Suprapubic skin (tissue), 4 donors: Measurements from ENCODE around the gene SLC2A4. TPM values are rescaled to one million over a fixed set of nuclear protein-coding genes. Genes with fewer than 3 reads are reported as not detected.

ENCODE experiments used
- DNase-seq, 2 donors: peaks; one replicate each; pipeline ENCODE4 v3.0.0-alpha.2; 2019; ENCODE audit warnings: low spot score in 2 of 2
- H3K27ac ChIP-seq: fragments of 200-600 bp; sonication (generic); one replicate; pipeline ENCODE4 v1.5.1; 2019
- H3K27me3 ChIP-seq: fragments of 200-600 bp; sonication (generic); one replicate; pipeline ENCODE4 v1.5.1; 2019
- H3K36me3 ChIP-seq: fragments of 200-600 bp; sonication (generic); one replicate; pipeline ENCODE4 v1.5.1; 2019
- H3K4me1 ChIP-seq: fragments of 200-600 bp; sonication (generic); one replicate; pipeline ENCODE4 v1.5.1; 2019
- H3K4me3 ChIP-seq: fragments of 200-600 bp; sonication (generic); one replicate; pipeline ENCODE4 v1.5.1; 2019; ENCODE audit warnings: mild to moderate bottlenecking
- H3K9me3 ChIP-seq: fragments of 200-600 bp; sonication (generic); one replicate; pipeline ENCODE4 v1.5.1; 2019
- EP300 ChIP-seq: sonication (generic); formaldehyde crosslinking; IDR thresholded peaks from one replicate; pipeline ENCODE4 v1.6.1; 2017; ENCODE audit warnings: antibody characterized with exemption
- POLR2A ChIP-seq, 2 donors: fragments of 450-650 bp; IDR thresholded peaks; one replicate each; pipeline ENCODE4 v1.6.1; 2017; ENCODE audit warnings: antibody characterized with exemption in 2 of 2, mild to moderate bottlenecking in 2 of 2, moderate library complexity in 2 of 2
- POLR2AphosphoS5 ChIP-seq, 3 donors: sonication (generic); formaldehyde crosslinking; IDR thresholded peaks; one replicate each; pipeline ENCODE4 v1.6.1; 2017; ENCODE audit warnings: antibody characterized with exemption in 3 of 3
- WGBS: methylation state at CpG from one replicate; pipeline ENCODE4 v1.1.5; 2018; 5-methylcytosine and 5-hydroxymethylcytosine counted together
- total RNA-seq, 4 donors: library from RNA; depleted of rRNA; stranded (reverse); fragments of >200 nt; gene quantifications; one replicate each; pipeline ENCODE4 v1.1.0, GENCODE V29; 2016
- TF ChIP-seq, protein P1 (sequence below), 2 donors: fragments of 200-600 bp in 1 of 2; fragments of 450-650 bp in 1 of 2; sonication (generic) in 1 of 2; IDR thresholded peaks; one replicate each; pipeline ENCODE4 v1.5.1; 2016 to 2019; ENCODE audit warnings: antibody characterized with exemption in 2 of 2, mild to moderate bottlenecking in 1 of 2, moderate library complexity in 1 of 2

The SLC2A4 gene
- total RNA-seq, 4 donors from 2014 or later: 2.4 to 19.4 (median 10.8) TPM

DNA sequence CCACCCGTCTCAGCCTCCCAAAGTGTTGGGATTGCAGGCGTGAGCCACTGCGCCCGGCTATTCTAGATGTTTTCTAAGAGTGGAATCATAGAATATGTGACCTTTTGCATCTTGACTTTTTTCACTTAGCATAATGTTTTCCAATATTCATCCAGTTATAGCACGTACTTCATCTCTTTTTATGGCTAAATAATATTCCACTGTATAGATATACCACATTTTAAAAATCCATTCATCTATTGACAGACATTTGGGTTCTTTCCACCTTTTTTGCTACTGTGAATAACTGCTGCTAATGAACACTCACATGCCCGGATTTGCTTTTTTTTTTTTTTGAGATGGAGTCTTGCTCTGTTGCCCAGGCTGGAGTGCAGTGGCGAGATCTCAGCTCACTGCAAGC, 22.7 kb downstream of the SLC2A4 start:
- 90% methylated on average over 7 of the region's 7 CpGs for WGBS
- Histone ChIP-seq H3K36me3 (no peaks in the 10 kb centered on the region), H3K9me3 (no peaks in the 10 kb centered on the region), H3K27me3 (no peaks in the 10 kb centered on the region), H3K4me3 (no peak overlapping the region), H3K27ac (no peak overlapping the region), H3K4me1 (peaks cover 10% of the 10 kb centered on the region)
- TF ChIP-seq POLR2A (IDR thresholded peaks at IDR 0.05): no peak
- no peak for TF ChIP-seq EP300
- TF ChIP-seq, protein P1, sequence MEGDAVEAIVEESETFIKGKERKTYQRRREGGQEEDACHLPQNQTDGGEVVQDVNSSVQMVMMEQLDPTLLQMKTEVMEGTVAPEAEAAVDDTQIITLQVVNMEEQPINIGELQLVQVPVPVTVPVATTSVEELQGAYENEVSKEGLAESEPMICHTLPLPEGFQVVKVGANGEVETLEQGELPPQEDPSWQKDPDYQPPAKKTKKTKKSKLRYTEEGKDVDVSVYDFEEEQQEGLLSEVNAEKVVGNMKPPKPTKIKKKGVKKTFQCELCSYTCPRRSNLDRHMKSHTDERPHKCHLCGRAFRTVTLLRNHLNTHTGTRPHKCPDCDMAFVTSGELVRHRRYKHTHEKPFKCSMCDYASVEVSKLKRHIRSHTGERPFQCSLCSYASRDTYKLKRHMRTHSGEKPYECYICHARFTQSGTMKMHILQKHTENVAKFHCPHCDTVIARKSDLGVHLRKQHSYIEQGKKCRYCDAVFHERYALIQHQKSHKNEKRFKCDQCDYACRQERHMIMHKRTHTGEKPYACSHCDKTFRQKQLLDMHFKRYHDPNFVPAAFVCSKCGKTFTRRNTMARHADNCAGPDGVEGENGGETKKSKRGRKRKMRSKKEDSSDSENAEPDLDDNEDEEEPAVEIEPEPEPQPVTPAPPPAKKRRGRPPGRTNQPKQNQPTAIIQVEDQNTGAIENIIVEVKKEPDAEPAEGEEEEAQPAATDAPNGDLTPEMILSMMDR (IDR thresholded peaks at IDR 0.05): no peak
- no peak for TF ChIP-seq POLR2AphosphoS5 (IDR thresholded peaks at IDR 0.05)
- no peak for DNase-seq

DNA sequence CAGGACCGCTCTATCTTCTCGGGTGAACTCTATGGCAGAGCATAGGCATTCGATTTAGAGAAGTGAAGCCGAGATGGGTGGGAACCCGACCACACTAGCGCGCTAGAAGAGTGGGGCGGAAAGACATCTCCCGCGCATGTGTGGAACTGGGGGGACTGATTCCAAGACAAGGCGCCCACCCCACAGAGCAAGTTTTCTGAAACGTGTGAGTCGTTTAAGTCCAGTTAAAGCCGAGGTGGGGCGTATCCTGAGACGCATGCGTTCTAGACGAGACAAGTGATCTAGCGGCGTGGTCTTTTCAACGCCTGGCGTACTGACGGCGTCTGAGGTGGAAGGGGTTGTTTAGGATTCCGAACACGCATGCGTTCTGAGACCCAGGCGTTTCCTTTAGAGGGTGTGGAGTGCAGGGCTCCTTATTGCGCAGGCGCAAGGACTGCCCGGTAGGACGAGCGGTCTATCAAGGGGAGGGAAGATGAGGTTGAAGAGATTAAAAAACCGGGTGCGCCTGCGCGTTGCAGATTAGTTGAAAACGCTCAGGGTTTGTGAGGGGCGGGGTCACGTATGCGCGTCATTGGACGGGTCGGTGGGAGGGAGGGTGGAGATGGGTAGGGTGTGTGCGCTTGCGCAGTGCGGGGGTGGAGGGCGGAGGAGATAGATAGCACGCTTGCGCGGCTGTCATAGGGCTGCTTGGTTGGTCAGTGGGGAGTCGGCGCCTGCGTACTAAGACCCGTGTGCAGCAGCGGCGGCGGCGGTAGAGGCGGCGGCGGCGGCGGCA, 25.6 kb downstream of the SLC2A4 start, which contains the start of gene EIF5A:
Gene EIF5A (plus strand): TSS at position 718 of the 775 bp plus-strand sequence. CDS start 2,008 bp downstream, outside the sequence.
- DNase-seq: peak; percentile 100
- H3K27ac ChIP-seq: peak within 1 kb of the TSS; percentile 96
- TF ChIP-seq POLR2AphosphoS5 (IDR thresholded peaks at IDR 0.05) (peak; percentile 47 to 59 (median 56)), POLR2A (IDR thresholded peaks at IDR 0.05) (peak; percentile 52 to 81), EP300 (no peak)
- TF ChIP-seq, protein P1 (IDR thresholded peaks at IDR 0.05): no peak
- no peaks in the 10 kb centered on the region for H3K9me3 ChIP-seq
- H3K4me1 ChIP-seq: peaks cover 36% of the 10 kb centered on the region
- under 1% methylated on average over 58 of the region's 64 CpGs for WGBS
- no peaks in the 10 kb centered on the region for H3K27me3 ChIP-seq
- H3K36me3 ChIP-seq: peaks cover 28% of the 10 kb centered on the region
- peak within 1 kb of the TSS; percentile 86 for H3K4me3 ChIP-seq

DNA sequence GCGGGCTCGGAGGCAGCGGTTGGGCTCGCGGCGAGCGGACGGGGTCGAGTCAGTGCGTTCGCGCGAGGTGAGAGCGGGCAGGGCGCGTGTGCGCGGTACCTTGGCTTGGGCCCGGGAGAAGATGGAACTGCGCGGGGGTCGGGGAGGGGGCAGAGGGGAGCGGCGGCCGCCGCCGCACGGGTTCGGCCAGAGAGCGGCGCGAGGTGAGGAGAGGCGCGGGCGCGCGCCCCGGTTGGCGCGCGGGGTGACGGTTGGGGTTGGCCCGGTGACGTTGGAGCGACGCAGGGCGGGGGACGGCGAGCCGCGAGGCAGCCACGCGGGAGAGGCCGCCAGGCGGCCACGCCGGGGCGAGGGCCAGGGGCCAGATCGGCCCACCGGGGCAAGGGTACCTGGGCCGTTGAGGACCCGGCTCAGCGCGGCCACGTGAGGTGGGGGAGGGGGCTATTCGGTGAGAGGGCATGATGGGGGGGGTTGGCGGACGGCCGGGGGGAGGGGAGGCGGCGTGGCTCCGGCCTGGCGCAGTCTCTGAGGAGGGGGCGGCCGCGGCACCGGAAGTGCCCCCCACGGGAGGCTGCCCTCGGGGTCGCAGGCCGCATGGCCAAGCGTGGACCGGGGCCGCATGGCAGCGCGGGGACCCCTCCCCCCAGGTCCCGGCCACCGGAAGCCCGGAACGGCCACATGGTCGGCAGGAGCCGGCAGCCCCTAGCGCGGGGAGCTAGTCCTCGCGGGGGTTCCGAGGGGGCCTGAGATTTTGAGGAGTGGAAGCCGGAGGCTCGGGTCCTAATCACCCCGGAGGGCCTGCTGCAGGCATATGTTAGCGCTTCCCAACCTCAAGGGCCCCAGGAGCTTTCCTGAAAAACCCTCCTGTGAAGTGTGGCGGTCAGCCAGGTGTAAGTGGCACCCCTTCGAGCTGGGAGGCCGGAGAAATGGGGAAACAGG, 26.4 kb downstream of the SLC2A4 start:
- H3K4me3 ChIP-seq: peak overlapping the region; percentile 86
- peaks cover 40% of the 10 kb centered on the region for H3K4me1 ChIP-seq
- no peaks in the 10 kb centered on the region for H3K27me3 ChIP-seq
- no peaks in the 10 kb centered on the region for H3K9me3 ChIP-seq
- TF ChIP-seq, protein P1 (IDR thresholded peaks at IDR 0.05): peak in 1 of 2 donors; percentile 25
- TF ChIP-seq EP300: no peak
- peak in 1 of 2 donors; percentile 88 for DNase-seq
- 1% methylated on average over 22 of the region's 104 CpGs for WGBS
- peaks cover 36% of the 10 kb centered on the region for H3K36me3 ChIP-seq
- peak overlapping the region; percentile 96 for H3K27ac ChIP-seq

DNA sequence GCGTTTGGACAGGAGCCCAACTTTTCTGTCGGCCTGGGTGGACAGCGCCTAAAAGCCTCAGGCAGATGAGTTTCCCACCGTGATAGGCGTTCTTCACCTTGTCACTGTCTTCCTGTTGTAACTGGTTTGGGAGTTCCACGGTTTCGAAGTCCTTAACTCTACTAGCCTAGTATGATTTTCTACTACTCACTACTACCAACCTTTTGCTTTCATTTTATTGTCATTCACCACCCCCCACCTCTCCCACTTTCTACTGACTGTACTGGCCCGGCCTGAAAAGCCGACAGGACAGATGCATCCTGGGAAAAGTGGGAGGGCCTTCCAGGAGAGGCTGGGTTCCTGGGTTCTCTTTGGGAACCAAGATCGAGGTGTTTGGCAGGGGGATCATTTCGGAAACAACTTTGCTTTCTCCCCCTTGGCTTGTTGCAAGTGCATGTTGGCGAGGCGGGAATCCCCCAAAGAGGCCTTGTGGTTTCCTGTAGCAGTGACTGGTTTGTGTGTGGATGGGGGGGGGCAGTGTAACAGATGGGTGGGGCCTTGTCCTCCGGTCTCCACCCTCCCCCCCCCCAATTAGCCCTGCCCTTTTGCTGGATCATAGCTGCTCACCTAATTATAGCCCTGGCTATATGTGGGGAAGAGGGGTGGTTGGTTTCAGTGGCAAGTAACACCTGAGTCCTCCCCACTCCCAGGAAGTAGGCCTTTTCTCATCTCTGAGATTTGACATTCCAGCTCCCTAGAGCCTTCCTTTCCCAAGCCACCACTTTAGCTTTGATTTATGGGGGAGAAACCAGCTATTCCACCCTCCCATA, 27.3 kb downstream of the SLC2A4 start:
- H3K9me3 ChIP-seq: no peaks in the 10 kb centered on the region
- no peaks in the 10 kb centered on the region for H3K27me3 ChIP-seq
- peak in 1 of 2 donors; percentile 89 for DNase-seq
- H3K27ac ChIP-seq: peak overlapping the region; percentile 96
- TF ChIP-seq POLR2AphosphoS5 (IDR thresholded peaks at IDR 0.05) (no peak), POLR2A (IDR thresholded peaks at IDR 0.05) (peak in 1 of 2 donors; percentile 14)
- TF ChIP-seq, protein P1 (IDR thresholded peaks at IDR 0.05): no peak
- H3K4me3 ChIP-seq: peak overlapping the region; percentile 86
- WGBS: under 1% methylated on average over 14 of the region's 14 CpGs
- H3K4me1 ChIP-seq: peaks cover 49% of the 10 kb centered on the region
- H3K36me3 ChIP-seq: peaks cover 45% of the 10 kb centered on the region
